ENCODE results near the gene FAM53A.
"Not testable (repeated sequence)": the region's sequence is repeated elsewhere in the genome, so short reads cannot be mapped to it uniquely, and the experiment has no call there.

The FAM53A gene

GRCh38 chr4:1614854-1615595, 69.1 kb downstream of the FAM53A start:
- intact Hi-C loops (cut with DNase I): no loop called here
- no peak for DNase-seq

GRCh38 chr4:1614502-1614853, 69.6 kb downstream of the FAM53A start:
- no peak for DNase-seq
- intact Hi-C loops (cut with DNase I): no loop called here

GRCh38 chr4:1614049-1614448, 70.1 kb downstream of the FAM53A start:
- DNase-seq: no peak

GRCh38 chr4:1613099-1613495, 71.0 kb downstream of the FAM53A start:
- no peak for DNase-seq
- intact Hi-C loops (cut with DNase I): no loop called here

More at GRCh38 chr4:1614049-1614448, 70.1 kb downstream of the FAM53A start:
- intact Hi-C loops (cut with DNase I): no loop called here

- intact Hi-C loops (cut with DNase I): no loop called here
- no peak for DNase-seq
Observed at GRCh38 chr4:1612278-1613098, 71.6 kb downstream of the FAM53A start.

- no peak for DNase-seq
- intact Hi-C loops (cut with DNase I): no loop called here
Observed at GRCh38 chr4:1611501-1611870, 72.6 kb downstream of the FAM53A start.

GRCh38 chr4:1610791-1611500, 73.2 kb downstream of the FAM53A start:
- no peak for DNase-seq
- intact Hi-C loops (cut with DNase I): no loop called here

- intact Hi-C loops (cut with DNase I): no loop called here
- DNase-seq: no peak
Observed at GRCh38 chr4:1609901-1610790, 74.0 kb downstream of the FAM53A start.

- DNase-seq: peak in 1 of 42 donors; percentile 5
- intact Hi-C loops (cut with DNase I): no loop called here
Observed at GRCh38 chr4:1608821-1609500, 75.2 kb downstream of the FAM53A start.

- DNase-seq: no peak
- intact Hi-C loops (cut with DNase I): no loop called here
Observed at GRCh38 chr4:1608196-1608820, 75.8 kb downstream of the FAM53A start.

GRCh38 chr4:1607436-1608195, 76.5 kb downstream of the FAM53A start:
- DNase-seq: peak in 1 of 42 donors; percentile 2
- intact Hi-C loops (cut with DNase I): not testable (repeated sequence)

GRCh38 chr4:1604706-1605205, 79.4 kb downstream of the FAM53A start:
- DNase-seq: peak in 28 of 42 donors; percentile 19 to 77 (median 46)
- intact Hi-C loops (cut with DNase I): no loop called here

GRCh38 chr4:1604181-1604705, 79.9 kb downstream of the FAM53A start:
- DNase-seq: no peak
- intact Hi-C loops (cut with DNase I): no loop called here

- DNase-seq: no peak
- intact Hi-C loops (cut with DNase I): no loop called here
Observed at GRCh38 chr4:1603413-1604135, 80.5 kb downstream of the FAM53A start.

GRCh38 chr4:1602655-1603412, 81.3 kb downstream of the FAM53A start:
- intact Hi-C loops (cut with DNase I): no loop called here
- DNase-seq: peak in 1 of 42 donors; percentile 3

Measured in head of caudate nucleus (tissue), 42 donors.